ENCODE data around the gene SLC19A1.

DNA sequence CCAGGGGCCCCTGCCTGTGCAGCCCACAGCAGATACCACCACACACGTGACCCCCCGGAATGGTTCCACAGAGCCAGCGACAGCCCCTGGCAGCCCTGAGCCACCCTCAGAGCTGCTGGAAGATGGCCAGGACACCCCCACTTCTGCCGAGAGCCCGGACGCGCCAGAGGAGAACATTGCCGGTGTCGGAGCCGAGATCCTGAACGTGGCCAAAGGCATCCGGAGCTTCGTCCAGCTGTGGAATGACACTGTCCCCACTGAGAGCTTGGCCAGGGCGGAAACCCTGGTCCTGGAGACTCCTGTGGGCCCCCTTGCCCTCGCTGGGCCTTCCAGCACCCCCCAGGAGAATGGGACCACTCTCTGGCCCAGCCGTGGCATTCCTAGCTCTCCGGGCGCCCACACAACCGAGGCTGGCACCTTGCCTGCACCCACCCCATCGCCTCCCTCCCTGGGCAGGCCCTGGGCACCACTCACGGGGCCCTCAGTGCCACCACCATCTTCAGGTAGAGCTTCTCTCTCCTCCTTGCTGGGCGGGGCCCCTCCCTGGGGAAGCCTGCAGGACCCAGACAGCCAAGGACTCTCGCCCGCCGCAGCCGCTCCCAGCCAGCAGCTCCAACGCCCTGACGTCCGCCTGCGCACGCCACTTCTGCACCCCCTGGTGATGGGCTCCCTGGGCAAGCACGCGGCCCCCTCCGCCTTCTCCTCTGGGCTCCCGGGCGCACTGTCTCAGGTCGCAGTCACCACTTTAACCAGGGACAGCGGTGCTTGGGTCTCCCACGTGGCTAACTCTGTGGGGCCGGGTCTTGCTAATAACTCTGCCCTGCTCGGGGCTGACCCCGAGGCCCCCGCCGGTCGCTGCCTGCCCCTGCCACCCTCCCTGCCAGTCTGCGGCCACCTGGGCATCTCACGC is 86.3 kb downstream of the SLC19A1 start:
- TF ChIP-seq POLR2A (IDR thresholded peaks at IDR 0.05) (no peak), EP300 (IDR thresholded peaks at IDR 0.05) (no peak)
- TF ChIP-seq, protein P1, sequence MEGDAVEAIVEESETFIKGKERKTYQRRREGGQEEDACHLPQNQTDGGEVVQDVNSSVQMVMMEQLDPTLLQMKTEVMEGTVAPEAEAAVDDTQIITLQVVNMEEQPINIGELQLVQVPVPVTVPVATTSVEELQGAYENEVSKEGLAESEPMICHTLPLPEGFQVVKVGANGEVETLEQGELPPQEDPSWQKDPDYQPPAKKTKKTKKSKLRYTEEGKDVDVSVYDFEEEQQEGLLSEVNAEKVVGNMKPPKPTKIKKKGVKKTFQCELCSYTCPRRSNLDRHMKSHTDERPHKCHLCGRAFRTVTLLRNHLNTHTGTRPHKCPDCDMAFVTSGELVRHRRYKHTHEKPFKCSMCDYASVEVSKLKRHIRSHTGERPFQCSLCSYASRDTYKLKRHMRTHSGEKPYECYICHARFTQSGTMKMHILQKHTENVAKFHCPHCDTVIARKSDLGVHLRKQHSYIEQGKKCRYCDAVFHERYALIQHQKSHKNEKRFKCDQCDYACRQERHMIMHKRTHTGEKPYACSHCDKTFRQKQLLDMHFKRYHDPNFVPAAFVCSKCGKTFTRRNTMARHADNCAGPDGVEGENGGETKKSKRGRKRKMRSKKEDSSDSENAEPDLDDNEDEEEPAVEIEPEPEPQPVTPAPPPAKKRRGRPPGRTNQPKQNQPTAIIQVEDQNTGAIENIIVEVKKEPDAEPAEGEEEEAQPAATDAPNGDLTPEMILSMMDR (IDR thresholded peaks at IDR 0.05), result no peak
